ENCODE data around the gene DNAJB1.

GRCh38 chr19:14567079-14567478, 48.9 kb upstream of the DNAJB1 start:
- TF ChIP-seq CTCF (IDR thresholded peaks at IDR 0.05) = no peak
- no peak for TF ChIP-seq FOXP4 (CRISPR knock-in tag; IDR thresholded peaks at IDR 0.05)
- no peak for TF ChIP-seq KAT7 (CRISPR knock-in tag; IDR thresholded peaks at IDR 0.05; ENCODE audit: borderline replicate concordance)
- no peak for TF ChIP-seq USF2 (CRISPR knock-in tag; IDR thresholded peaks at IDR 0.05)
- TF ChIP-seq NFE2L1 (CRISPR knock-in tag; IDR thresholded peaks at IDR 0.05) = no peak
- no peak for TF ChIP-seq MAX (CRISPR knock-in tag; IDR thresholded peaks at IDR 0.05)

All from WTC11 (cell line).